Measurements from ENCODE around the gene SERPINA6. TPM values are rescaled to one million over a fixed set of nuclear protein-coding genes. Genes with fewer than 3 reads are reported as not detected.

The SERPINA6 gene
- total RNA-seq, 1 experiment from 2014 or later, result not detected

GRCh38 chr14:94321421-94322271 lies 1.5 kb downstream of the SERPINA6 start:
- BruUV-seq (replicated peaks), result no TSS peak

GRCh38 chr14:94320243-94320642 lies 2.9 kb downstream of the SERPINA6 start:
- no peak for ATAC-seq
- no peaks in the 10 kb centered on the region for H3K9me3 ChIP-seq (ENCODE audit: control insufficient read depth, insufficient read depth, low read depth, low read length)
- TF ChIP-seq SIN3A (IDR thresholded peaks at IDR 0.05; ENCODE audit: borderline replicate concordance, insufficient read depth, low read depth, low read length), result no peak
- TF ChIP-seq REST (IDR thresholded peaks at IDR 0.05; ENCODE audit: insufficient read depth in 1 of 2, low read depth in 2 of 2, low read length in 1 of 2), result no peak
- TF ChIP-seq CTCF (IDR thresholded peaks at IDR 0.05), result no peak
- no peak for TF ChIP-seq TCF7L2 (IDR thresholded peaks at IDR 0.05; ENCODE audit: low read depth, low read length)
- no peak for TF ChIP-seq POLR2AphosphoS5 (IDR thresholded peaks at IDR 0.05; ENCODE audit: low read depth, low read length)

More at GRCh38 chr14:94321421-94322271, 1.5 kb downstream of the SERPINA6 start:
- TF ChIP-seq REST (IDR thresholded peaks at IDR 0.05; ENCODE audit: insufficient read depth in 1 of 2, low read depth in 2 of 2, low read length in 1 of 2), result no peak
- TF ChIP-seq CTCF (IDR thresholded peaks at IDR 0.05), result no peak
- no peak for TF ChIP-seq POLR2AphosphoS5 (IDR thresholded peaks at IDR 0.05; ENCODE audit: low read depth, low read length)
- ATAC-seq (no peak), DNase-seq (ENCODE audit: low read depth, low spot score) (no peak)
- H3K27me3 ChIP-seq (ENCODE audit: control insufficient read depth, insufficient read depth, low read length), result no peaks in the 10 kb centered on the region
- ChIA-PET CTCF (no interaction called here), POLR2A (no interaction called here)
- H3K27ac ChIP-seq (ENCODE audit: low read length), result no peak overlapping the region
- in situ Hi-C loops (cut with HindIII; ENCODE audit: low pct_unique_long_range_greater_than_20kb, low sequenced_read_pairs) (no loop called here), intact Hi-C loops (cut with micrococcal nuclease; ENCODE audit: unreplicated experiment) (no loop called here)
- no peak overlapping the region for H3K4me3 ChIP-seq (ENCODE audit: low read depth in 2 of 2, low read length in 2 of 2)
- no peaks in the 10 kb centered on the region for H3K36me3 ChIP-seq (ENCODE audit: control insufficient read depth, insufficient read depth, low read length)
- H3K4me1 ChIP-seq (ENCODE audit: control insufficient read depth, insufficient read depth, low read length), result no peaks in the 10 kb centered on the region
- H3K9me3 ChIP-seq (ENCODE audit: control insufficient read depth, insufficient read depth, low read depth, low read length), result no peaks in the 10 kb centered on the region

More at GRCh38 chr14:94320243-94320642, 2.9 kb downstream of the SERPINA6 start:
- intact Hi-C loops (cut with micrococcal nuclease; ENCODE audit: unreplicated experiment) (no loop called here), in situ Hi-C loops (cut with HindIII; ENCODE audit: low pct_unique_long_range_greater_than_20kb, low sequenced_read_pairs) (no loop called here)
- H3K4me1 ChIP-seq (ENCODE audit: control insufficient read depth, insufficient read depth, low read length), result no peaks in the 10 kb centered on the region
- ChIA-PET CTCF (no interaction called here), POLR2A (no interaction called here)
- DNase-seq (ENCODE audit: low read depth, low spot score), result no peak
- H3K4me3 ChIP-seq (ENCODE audit: low read depth in 2 of 2, low read length in 2 of 2), result no peak overlapping the region
- no peak overlapping the region for H3K27ac ChIP-seq (ENCODE audit: low read length)
- H3K27me3 ChIP-seq (ENCODE audit: control insufficient read depth, insufficient read depth, low read length), result no peaks in the 10 kb centered on the region
- no peaks in the 10 kb centered on the region for H3K36me3 ChIP-seq (ENCODE audit: control insufficient read depth, insufficient read depth, low read length)
- no TSS peak for BruUV-seq (replicated peaks)
